Measurements from ENCODE around the gene TSFM. TPM values are rescaled to one million over a fixed set of nuclear protein-coding genes. Genes with fewer than 3 reads are reported as not detected.
A peak's percentile ranks its signal among the peaks of the same experiment; 100 is the strongest.

The TSFM gene
- total RNA-seq, 5 donors from 2014 or later (not counting 1 experiment from before 2014, with no cell fraction given): 15.5 to 21.5 (median 20.2) TPM

GRCh38 chr12:57755194-57755453, 27.5 kb upstream of the TSFM start:
- H3K4me1 ChIP-seq (ENCODE audit: control insufficient read depth in 1 of 2, extremely low read depth in 1 of 2, insufficient read depth in 2 of 2, low read length in 2 of 2): peaks cover 34 to 65% of the 10 kb centered on the region in 2 experiments
- DNase-seq (no peak), ATAC-seq (replicated peaks in 1 of 4) (no peak)
- Mint-ChIP-seq H3K27ac (no peak overlapping the region), H3K4me1 (peaks cover 69 to 76% (median 74%) of the 10 kb centered on the region in 3 donors), H3K27me3 (no peaks in the 10 kb centered on the region), H3K4me3 (peak overlapping the region in 1 of 3 donors; percentile 81), H3K9me3 (no peaks in the 10 kb centered on the region), H3K36me3 (peaks cover 22% of the 10 kb centered on the region)
- H3K27me3 ChIP-seq (replicated peaks in 1 of 2; ENCODE audit: control insufficient read depth in 2 of 2, extremely low read depth in 1 of 2, insufficient read depth in 2 of 2, low read length in 1 of 2): no peaks in the 10 kb centered on the region
- CTCF ChIA-PET: interaction anchor here in 1 of 2 donors (2.3 to 2.5 kb wide), 3 partner anchors 10 to 144 kb away, joined by 9 to 11 read pairs (median 9); partner anchors contain the start of genes EEF1AKMT3 and METTL1
- peak overlapping the region in 1 of 2 donors; percentile 55 for H3K4me3 ChIP-seq (ENCODE audit: control insufficient read depth in 1 of 2, extremely low read depth in 1 of 2, low read length in 1 of 2)
- peaks cover 7 to 25% of the 10 kb centered on the region in 2 donors for H3K36me3 ChIP-seq (ENCODE audit: control insufficient read depth in 2 of 2, extremely low read depth in 1 of 2, insufficient read depth in 1 of 2, low read length in 1 of 2)
- WGBS (ENCODE audit: insufficient coverage): 1% methylated on average over 17 of the region's 34 CpGs
- H3K27ac ChIP-seq (ENCODE audit: low read length): peak overlapping the region; percentile 80
- H3K9me3 ChIP-seq: no peaks in the 10 kb centered on the region
- POLR2A ChIA-PET: no interaction called here

GRCh38 chr12:57755454-57756372, 26.9 kb upstream of the TSFM start:
- Histone ChIP-seq H3K36me3 (ENCODE audit: control insufficient read depth in 2 of 2, extremely low read depth in 1 of 2, insufficient read depth in 1 of 2, low read length in 1 of 2) (peaks cover 7 to 19% of the 10 kb centered on the region in 2 donors), H3K4me3 (ENCODE audit: control insufficient read depth in 1 of 2, extremely low read depth in 1 of 2, low read length in 1 of 2) (peak overlapping the region; percentile 55 to 70), H3K9me3 (no peaks in the 10 kb centered on the region), H3K4me1 (ENCODE audit: control insufficient read depth in 1 of 2, extremely low read depth in 1 of 2, insufficient read depth in 2 of 2, low read length in 2 of 2) (peaks cover 34 to 59% of the 10 kb centered on the region in 2 experiments), H3K27ac (ENCODE audit: low read length) (peak overlapping the region; percentile 55), H3K27me3 (replicated peaks in 1 of 2; ENCODE audit: control insufficient read depth in 2 of 2, extremely low read depth in 1 of 2, insufficient read depth in 2 of 2, low read length in 1 of 2) (no peaks in the 10 kb centered on the region)
- 1% methylated on average over 51 of the region's 76 CpGs for WGBS (ENCODE audit: insufficient coverage)
- ATAC-seq (replicated peaks in 1 of 4) (peak in 2 of 4 experiments; percentile 8 to 13), DNase-seq (peak in 17 of 35 experiments; percentile 20 to 66 (median 33))
- CTCF ChIA-PET: interaction anchor here (0.5 to 2.5 kb wide), 14 partner anchors 9 to 334 kb away, joined by 3 to 14 read pairs (median 7); partner anchors contain the start of genes EEF1AKMT3 (in 1 of the 2), METTL1 (in 1 of the 2), TSFM (in 1 of the 2) and TSPAN31 (in 1 of the 2)
- Mint-ChIP-seq H3K27ac (peak overlapping the region; percentile 93), H3K9me3 (no peaks in the 10 kb centered on the region), H3K27me3 (no peaks in the 10 kb centered on the region), H3K36me3 (peaks cover 16% of the 10 kb centered on the region), H3K4me3 (peak overlapping the region; percentile 81 to 87 (median 82)), H3K4me1 (peaks cover 63 to 70% (median 70%) of the 10 kb centered on the region in 3 donors)
- POLR2A ChIA-PET: interaction anchor here in 1 of 2 donors (1.3 kb wide), 1 partner anchor 12 kb away, joined by 4 read pairs; the partner anchor contains the start of gene CYP27B1

- 11% methylated on average over 8 of the region's 22 CpGs for WGBS (ENCODE audit: insufficient coverage)
- Histone ChIP-seq H3K27ac (ENCODE audit: low read length) (peak overlapping the region; percentile 55), H3K9me3 (no peaks in the 10 kb centered on the region), H3K4me1 (ENCODE audit: control insufficient read depth in 1 of 2, extremely low read depth in 1 of 2, insufficient read depth in 2 of 2, low read length in 2 of 2) (peaks cover 27 to 50% of the 10 kb centered on the region in 2 experiments), H3K27me3 (replicated peaks in 1 of 2; ENCODE audit: control insufficient read depth in 2 of 2, extremely low read depth in 1 of 2, insufficient read depth in 2 of 2, low read length in 1 of 2) (no peaks in the 10 kb centered on the region), H3K36me3 (ENCODE audit: control insufficient read depth in 2 of 2, extremely low read depth in 1 of 2, insufficient read depth in 1 of 2, low read length in 1 of 2) (peaks cover 7 to 20% of the 10 kb centered on the region in 2 donors), H3K4me3 (ENCODE audit: control insufficient read depth in 1 of 2, extremely low read depth in 1 of 2, low read length in 1 of 2) (peak overlapping the region; percentile 55 to 70)
- H3K4me3 Mint-ChIP-seq: peak overlapping the region; percentile 81 to 87 (median 82)
- DNase-seq: peak; percentile 46 to 85 (median 62)
- CTCF ChIA-PET: interaction anchor here (0.5 to 2.5 kb wide), 25 partner anchors 8 to 335 kb away, joined by 3 to 14 read pairs (median 3); partner anchors contain the start of genes CYP27B1 (in 1 of the 2), EEF1AKMT3 (in 1 of the 2), METTL1 (in 1 of the 2) and TSFM (in 1 of the 2)
- H3K27ac Mint-ChIP-seq: peak overlapping the region; percentile 93
- peak in 2 of 4 experiments; percentile 14 to 20 for ATAC-seq (replicated peaks in 1 of 4)
- H3K36me3 Mint-ChIP-seq: peaks cover 15% of the 10 kb centered on the region
- no peaks in the 10 kb centered on the region for H3K9me3 Mint-ChIP-seq
- H3K27me3 Mint-ChIP-seq: no peaks in the 10 kb centered on the region
- POLR2A ChIA-PET: interaction anchor here (0.5 to 1.3 kb wide), 4 partner anchors 11 to 1128 kb away, joined by 3 to 4 read pairs (median 3); partner anchors contain the start of gene CYP27B1 (in 1 of the 2)
- H3K4me1 Mint-ChIP-seq: peaks cover 53 to 65% (median 60%) of the 10 kb centered on the region in 3 donors
Observed at GRCh38 chr12:57756406-57757341, 25.9 kb upstream of the TSFM start.

- H3K27ac Mint-ChIP-seq: peak overlapping the region in 1 of 2 donors; percentile 20
- ATAC-seq (replicated peaks in 1 of 4) (no peak), DNase-seq (no peak)
- Histone ChIP-seq H3K4me3 (ENCODE audit: control insufficient read depth in 1 of 2, extremely low read depth in 1 of 2, low read length in 1 of 2) (no peak overlapping the region), H3K4me1 (ENCODE audit: control insufficient read depth in 1 of 2, extremely low read depth in 1 of 2, insufficient read depth in 2 of 2, low read length in 2 of 2) (peaks cover 23 to 41% of the 10 kb centered on the region in 2 experiments), H3K27ac (ENCODE audit: low read length) (no peak overlapping the region), H3K27me3 (replicated peaks in 1 of 2; ENCODE audit: control insufficient read depth in 2 of 2, extremely low read depth in 1 of 2, insufficient read depth in 2 of 2, low read length in 1 of 2) (no peaks in the 10 kb centered on the region), H3K9me3 (no peaks in the 10 kb centered on the region), H3K36me3 (ENCODE audit: control insufficient read depth in 2 of 2, extremely low read depth in 1 of 2, insufficient read depth in 1 of 2, low read length in 1 of 2) (peaks cover 7 to 20% of the 10 kb centered on the region in 2 donors)
- H3K27me3 Mint-ChIP-seq: no peaks in the 10 kb centered on the region
- H3K4me1 Mint-ChIP-seq: peaks cover 46 to 54% (median 52%) of the 10 kb centered on the region in 3 donors
- 98% methylated on average over 3 of the region's 4 CpGs for WGBS (ENCODE audit: insufficient coverage)
- CTCF ChIA-PET: interaction anchor here in 1 of 2 donors (2.0 kb wide), 1 partner anchor 24 kb away, joined by 14 read pairs; the partner anchor contains the start of gene TSFM
- peaks cover 15% of the 10 kb centered on the region for H3K36me3 Mint-ChIP-seq
- no peaks in the 10 kb centered on the region for H3K9me3 Mint-ChIP-seq
- POLR2A ChIA-PET: no interaction called here
- H3K4me3 Mint-ChIP-seq: peak overlapping the region in 1 of 3 donors; percentile 23
Observed at GRCh38 chr12:57757771-57758170, 24.8 kb upstream of the TSFM start.

GRCh38 chr12:57758552-57759359, 23.8 kb upstream of the TSFM start:
- no peak for DNase-seq
- Histone ChIP-seq H3K4me1 (ENCODE audit: control insufficient read depth in 1 of 2, extremely low read depth in 1 of 2, insufficient read depth in 2 of 2, low read length in 2 of 2) (peaks cover 14 to 32% of the 10 kb centered on the region in 2 experiments), H3K27ac (ENCODE audit: low read length) (no peak overlapping the region), H3K4me3 (ENCODE audit: control insufficient read depth in 1 of 2, extremely low read depth in 1 of 2, low read length in 1 of 2) (no peak overlapping the region), H3K9me3 (no peaks in the 10 kb centered on the region), H3K27me3 (replicated peaks in 1 of 2; ENCODE audit: control insufficient read depth in 2 of 2, extremely low read depth in 1 of 2, insufficient read depth in 2 of 2, low read length in 1 of 2) (peaks cover 0 to 2% of the 10 kb centered on the region in 2 experiments), H3K36me3 (ENCODE audit: control insufficient read depth in 2 of 2, extremely low read depth in 1 of 2, insufficient read depth in 1 of 2, low read length in 1 of 2) (peaks cover 7 to 20% of the 10 kb centered on the region in 2 donors)
- ChIA-PET POLR2A (interaction anchor here in 1 of 2 donors (0.6 to 1.3 kb wide), 2 partner anchors 13 to 15 kb away, joined by 3 to 4 read pairs; partner anchors contain the start of genes EEF1AKMT3 and METTL1), CTCF (interaction anchor here (0.5 to 2.1 kb wide), 14 partner anchors 16 to 1925 kb away, joined by 3 to 9 read pairs (median 4); partner anchors contain the start of genes CTDSP2 (in 1 of the 2) and TSFM (in 1 of the 2))
- Mint-ChIP-seq H3K27me3 (peaks cover 4% of the 10 kb centered on the region in 2 donors), H3K9me3 (no peaks in the 10 kb centered on the region), H3K36me3 (peaks cover 15% of the 10 kb centered on the region), H3K4me3 (no peak overlapping the region), H3K27ac (no peak overlapping the region), H3K4me1 (peaks cover 36 to 45% (median 42%) of the 10 kb centered on the region in 3 donors)
- no peak for ATAC-seq (replicated peaks in 1 of 4)
- WGBS (ENCODE audit: insufficient coverage): 98% methylated on average over 11 of the region's 25 CpGs
